Type B pancreatic cell (in vitro differentiated cells): ENCODE results near the gene LRRC14B. TPM values are rescaled to one million over a fixed set of nuclear protein-coding genes. Genes with fewer than 3 reads are reported as not detected.

Experiments
- DNase-seq: peaks from one replicate; pipeline ENCODE4 v3.0.0; 2021; ENCODE audit warnings: mixed read lengths; ENCODE audit not compliant: unreplicated experiment; ENCODE audit errors: extremely low spot score
- H3K27ac Mint-ChIP-seq: 2 replicates; pipeline ENCODE4 v1.8.0; 2021; ENCODE audit warnings: mild to moderate bottlenecking, mixed read lengths
- H3K27me3 Mint-ChIP-seq: 2 replicates; pipeline ENCODE4 v1.8.0; 2021; ENCODE audit warnings: mixed read lengths
- H3K36me3 Mint-ChIP-seq: 2 replicates; pipeline ENCODE4 v1.8.0; 2021; ENCODE audit warnings: mixed read lengths
- H3K4me1 Mint-ChIP-seq: one replicate; pipeline ENCODE4 v1.8.0; 2021; ENCODE audit warnings: mixed read lengths; ENCODE audit not compliant: unreplicated experiment
- H3K4me3 Mint-ChIP-seq: 2 replicates; pipeline ENCODE4 v1.8.0; 2021; ENCODE audit warnings: mild to moderate bottlenecking, mixed read lengths
- H3K9me3 Mint-ChIP-seq: 2 replicates; pipeline ENCODE4 v1.8.0; 2021; ENCODE audit warnings: mixed read lengths
- CTCF ChIP-seq: fragments of 200-600 bp; sonication (generic); conservative IDR thresholded peaks from 2 replicates; pipeline ENCODE4 v1.5.0; 2021; ENCODE audit warnings: antibody characterized with exemption, mild to moderate bottlenecking
- total RNA-seq: library from RNA; stranded (reverse); gene quantifications from 2 replicates; pipeline ENCODE4 v1.2.1, GENCODE V29; 2021; ENCODE audit warnings: low replicate concordance

Gene LRRC14B
- total RNA-seq, 1 donor from 2014 or later = not detected

GRCh38 chr5:145585-146323, 45.5 kb upstream of the LRRC14B start:
- Mint-ChIP-seq H3K27ac (no peak overlapping the region), H3K9me3 (peaks cover 11% of the 10 kb centered on the region), H3K27me3 (no peaks in the 10 kb centered on the region), H3K36me3 (peaks cover 46% of the 10 kb centered on the region), H3K4me3 (no peak overlapping the region), H3K4me1 (no peaks in the 10 kb centered on the region)
- no peak for TF ChIP-seq CTCF
- no peak for DNase-seq

GRCh38 chr5:147751-148150, 43.5 kb upstream of the LRRC14B start:
- no peak overlapping the region for H3K27ac Mint-ChIP-seq
- H3K36me3 Mint-ChIP-seq = peaks cover 47% of the 10 kb centered on the region
- no peak for TF ChIP-seq CTCF
- H3K4me3 Mint-ChIP-seq = no peak overlapping the region
- no peak for DNase-seq
- peaks cover 11% of the 10 kb centered on the region for H3K9me3 Mint-ChIP-seq
- H3K4me1 Mint-ChIP-seq = peaks cover 10% of the 10 kb centered on the region
- no peaks in the 10 kb centered on the region for H3K27me3 Mint-ChIP-seq

GRCh38 chr5:149745-150485, 41.4 kb upstream of the LRRC14B start:
- Mint-ChIP-seq H3K36me3 (peaks cover 47% of the 10 kb centered on the region), H3K27ac (no peak overlapping the region)
- no peak for TF ChIP-seq CTCF

GRCh38 chr5:150746-151145, 40.5 kb upstream of the LRRC14B start:
- H3K36me3 Mint-ChIP-seq = peaks cover 54% of the 10 kb centered on the region
- H3K27ac Mint-ChIP-seq = no peak overlapping the region

More at GRCh38 chr5:149745-150485, 41.4 kb upstream of the LRRC14B start:
- Mint-ChIP-seq H3K4me1 (peaks cover 10% of the 10 kb centered on the region), H3K4me3 (no peak overlapping the region), H3K9me3 (peaks cover 11% of the 10 kb centered on the region), H3K27me3 (no peaks in the 10 kb centered on the region)
- no peak for DNase-seq

GRCh38 chr5:152077-152476, 39.2 kb upstream of the LRRC14B start:
- Mint-ChIP-seq H3K4me3 (no peak overlapping the region), H3K4me1 (peaks cover 10% of the 10 kb centered on the region), H3K36me3 (peaks cover 50% of the 10 kb centered on the region), H3K27ac (no peak overlapping the region), H3K9me3 (peaks cover 9% of the 10 kb centered on the region), H3K27me3 (no peaks in the 10 kb centered on the region)
- TF ChIP-seq CTCF = no peak
- DNase-seq = no peak

More at GRCh38 chr5:150746-151145, 40.5 kb upstream of the LRRC14B start:
- Mint-ChIP-seq H3K4me3 (no peak overlapping the region), H3K27me3 (no peaks in the 10 kb centered on the region), H3K4me1 (peaks cover 10% of the 10 kb centered on the region), H3K9me3 (peaks cover 11% of the 10 kb centered on the region)
- DNase-seq = no peak
- TF ChIP-seq CTCF = no peak
